Right lobe of liver (tissue), 4 donors: ENCODE data around the gene HELZ.

Experiments used
- CTCF ChIP-seq, 4 donors: fragments of 200-600 bp in 3 of 4; fragments of 450-650 bp in 1 of 4; IDR thresholded peaks; one replicate each; pipeline versions ENCODE4 v1.5.1 to v1.8.0; 2016 to 2022; ENCODE audit warnings: antibody characterized with exemption in 4 of 4, mild to moderate bottlenecking in 2 of 4
- POLR2A ChIP-seq: fragments of 450-650 bp; IDR thresholded peaks from one replicate; pipeline ENCODE4 v1.6.1; 2017; ENCODE audit warnings: antibody characterized with exemption, mild to moderate bottlenecking
- donor health status: DM: no; HTN: no; CAD: no.
- donor health status: DM: no; HTN: no; CAD: no.
- donor health status: DM: no; HTN: yes; CAD: no.

- TF ChIP-seq CTCF (IDR thresholded peaks at IDR 0.05), result no peak
- TF ChIP-seq POLR2A, result no peak
Measured at GRCh38 chr17:67217446-67217845, 27.6 kb downstream of the HELZ start.
